GM21381 (cell line): ENCODE measurements around the gene DCP1A.

Experiments
- ATAC-seq: cut with Tn5 transposase; IDR thresholded peaks from one replicate; pipeline ENCODE4 v1.9.1; 2021; ENCODE audit warnings: mild to moderate bottlenecking, moderate library complexity; ENCODE audit not compliant: unreplicated experiment

The DCP1A gene

GRCh38 chr3:53250881-53251605 lies 96.3 kb downstream of the DCP1A start:
- no peak for ATAC-seq

- no peak for ATAC-seq
Measured at GRCh38 chr3:53250453-53250852, 96.9 kb downstream of the DCP1A start.

- ATAC-seq = no peak
Measured at GRCh38 chr3:53248161-53248560, 99.2 kb downstream of the DCP1A start.

- no peak for ATAC-seq
Measured at GRCh38 chr3:53247619-53248018, 99.7 kb downstream of the DCP1A start.

GRCh38 chr3:53244271-53244670 lies 103.1 kb downstream of the DCP1A start:
- ATAC-seq = no peak

- no peak for ATAC-seq
Measured at GRCh38 chr3:53243785-53244184, 103.6 kb downstream of the DCP1A start.

- no peak for ATAC-seq
Measured at GRCh38 chr3:53243165-53243564, 104.2 kb downstream of the DCP1A start.

GRCh38 chr3:53242642-53243041 lies 104.7 kb downstream of the DCP1A start:
- no peak for ATAC-seq

GRCh38 chr3:53242155-53242554 lies 105.2 kb downstream of the DCP1A start:
- ATAC-seq = no peak

- no peak for ATAC-seq
Measured at GRCh38 chr3:53240989-53241972, 106.1 kb downstream of the DCP1A start.

GRCh38 chr3:53239800-53240199 lies 107.5 kb downstream of the DCP1A start:
- ATAC-seq = no peak

GRCh38 chr3:53238886-53239285 lies 108.5 kb downstream of the DCP1A start:
- ATAC-seq = no peak

- ATAC-seq = no peak
Measured at GRCh38 chr3:53238051-53238850, 109.1 kb downstream of the DCP1A start.

GRCh38 chr3:53236112-53236841 lies 111.1 kb downstream of the DCP1A start:
- ATAC-seq = no peak

- no peak for ATAC-seq
Measured at GRCh38 chr3:53235545-53235944, 111.8 kb downstream of the DCP1A start.

GRCh38 chr3:53234841-53235232 lies 112.5 kb downstream of the DCP1A start:
- no peak for ATAC-seq

- no peak for ATAC-seq
Measured at GRCh38 chr3:53234130-53234840, 113.1 kb downstream of the DCP1A start.
